ENCODE results near the gene DYRK2.

DNA sequence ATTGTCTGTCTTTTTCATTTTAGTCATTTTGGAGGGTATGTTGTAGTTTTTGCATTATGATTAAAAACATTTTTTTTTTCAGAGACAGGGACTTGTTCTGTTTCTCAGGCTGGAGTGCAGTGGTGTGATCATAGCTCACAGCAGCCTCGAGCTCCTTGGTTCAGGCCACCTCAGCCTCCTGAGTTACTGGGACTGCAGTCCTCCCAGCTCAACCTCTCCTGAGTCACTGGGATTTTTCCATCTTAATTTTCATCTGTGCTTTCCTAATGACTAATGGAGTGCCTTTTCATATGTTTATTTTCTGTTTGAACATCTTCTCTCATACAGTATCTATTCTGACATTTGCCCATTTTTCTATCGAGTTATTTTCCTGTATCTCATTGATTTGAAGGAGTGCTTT lies 52.6 kb downstream of the DYRK2 start:
- TF ChIP-seq, protein P1, sequence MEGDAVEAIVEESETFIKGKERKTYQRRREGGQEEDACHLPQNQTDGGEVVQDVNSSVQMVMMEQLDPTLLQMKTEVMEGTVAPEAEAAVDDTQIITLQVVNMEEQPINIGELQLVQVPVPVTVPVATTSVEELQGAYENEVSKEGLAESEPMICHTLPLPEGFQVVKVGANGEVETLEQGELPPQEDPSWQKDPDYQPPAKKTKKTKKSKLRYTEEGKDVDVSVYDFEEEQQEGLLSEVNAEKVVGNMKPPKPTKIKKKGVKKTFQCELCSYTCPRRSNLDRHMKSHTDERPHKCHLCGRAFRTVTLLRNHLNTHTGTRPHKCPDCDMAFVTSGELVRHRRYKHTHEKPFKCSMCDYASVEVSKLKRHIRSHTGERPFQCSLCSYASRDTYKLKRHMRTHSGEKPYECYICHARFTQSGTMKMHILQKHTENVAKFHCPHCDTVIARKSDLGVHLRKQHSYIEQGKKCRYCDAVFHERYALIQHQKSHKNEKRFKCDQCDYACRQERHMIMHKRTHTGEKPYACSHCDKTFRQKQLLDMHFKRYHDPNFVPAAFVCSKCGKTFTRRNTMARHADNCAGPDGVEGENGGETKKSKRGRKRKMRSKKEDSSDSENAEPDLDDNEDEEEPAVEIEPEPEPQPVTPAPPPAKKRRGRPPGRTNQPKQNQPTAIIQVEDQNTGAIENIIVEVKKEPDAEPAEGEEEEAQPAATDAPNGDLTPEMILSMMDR (IDR thresholded peaks at IDR 0.05; ENCODE audit: insufficient read depth, low read length, poor library complexity, severe bottlenecking), result no peak
- no peak for TF ChIP-seq EZH2phosphoT487 (conservative IDR thresholded peaks at IDR 0.05; ENCODE audit: low read length)

All from SU-DHL-6 (cell line).